ENCODE data around the gene SEMA7A.
"Not testable (repeated sequence)": the region's sequence is repeated elsewhere in the genome, so short reads cannot be mapped to it uniquely, and the experiment has no call there.

GRCh38 chr15:74360855-74361254 is 72.9 kb downstream of the SEMA7A start:
- not testable (repeated sequence) for TF ChIP-seq CTCF, POLR2A (IDR thresholded peaks at IDR 0.05)
